GM13977 (cell line): Measurements from ENCODE around the gene ANK2.

Source experiments
- DNase-seq: peaks from one replicate; pipeline ENCODE4 v3.0.0; 2012; ENCODE audit warnings: low spot score
- CTCF ChIP-seq: IDR thresholded peaks from 2 replicates; pipeline ENCODE4 v1.5.1; 2012; ENCODE audit warnings: mild to moderate bottlenecking, control low read depth; ENCODE audit not compliant: insufficient read depth; ENCODE audit errors: extremely low read depth, missing control alignments
- in situ Hi-C: fragments of 300-500 bp; cut with MboI; formaldehyde crosslinking; loops from one replicate; pipeline ENCODE4 v1.12.0; 2022; ENCODE audit warnings: low sequenced_read_pairs, low pct_unique_long_range_greater_than_20kb, mixed read lengths, inconsistent platforms; ENCODE audit not compliant: unreplicated experiment

ANK2 gene

DNA sequence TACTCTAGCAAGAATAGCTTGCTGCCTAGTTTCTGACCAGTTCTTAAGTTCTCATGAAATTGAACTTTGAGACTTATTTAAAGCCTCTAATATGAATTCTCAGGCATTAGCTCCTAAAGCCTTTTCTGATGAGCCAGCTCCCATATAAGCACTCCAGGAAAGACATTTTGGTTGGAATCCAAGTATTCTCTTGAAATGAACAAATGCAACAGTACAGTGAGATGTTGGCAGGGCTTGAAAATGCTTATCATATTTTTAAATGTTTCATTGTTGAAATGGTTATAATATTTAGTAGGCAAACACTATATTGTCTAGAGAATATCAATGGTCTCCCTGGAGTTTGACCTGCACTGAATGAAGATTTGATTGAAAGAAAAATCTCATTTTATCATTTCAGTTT, 240.3 kb downstream of the ANK2 start:
- TF ChIP-seq CTCF = no peak
- DNase-seq = no peak
- in situ Hi-C loops = no loop called here

DNA sequence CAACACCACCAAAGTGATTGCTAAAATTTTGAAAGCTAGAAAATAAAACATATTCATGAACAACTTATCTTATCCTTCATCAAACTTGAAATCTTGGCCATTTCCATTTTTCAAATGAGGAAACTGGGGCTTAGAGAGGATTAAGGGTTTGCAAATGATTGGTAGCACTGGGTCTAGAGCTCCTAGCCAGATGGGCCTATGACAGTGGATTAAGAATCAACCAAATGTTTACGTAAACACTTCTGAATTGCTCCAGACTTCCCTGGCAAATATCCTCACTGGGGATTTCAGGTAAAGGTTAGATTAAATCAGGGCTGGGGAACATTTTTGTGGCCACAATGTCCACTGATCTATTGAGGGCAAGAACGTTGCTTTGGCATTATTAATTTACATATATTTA, 241.2 kb downstream of the ANK2 start:
- no peak for DNase-seq
- no peak for TF ChIP-seq CTCF
- in situ Hi-C loops = no loop called here

- no peak for TF ChIP-seq CTCF
- in situ Hi-C loops = no loop called here
- DNase-seq = no peak
These were observed 243.1 kb downstream of the ANK2 start for GRCh38 chr4:113292371-113293042.

DNA sequence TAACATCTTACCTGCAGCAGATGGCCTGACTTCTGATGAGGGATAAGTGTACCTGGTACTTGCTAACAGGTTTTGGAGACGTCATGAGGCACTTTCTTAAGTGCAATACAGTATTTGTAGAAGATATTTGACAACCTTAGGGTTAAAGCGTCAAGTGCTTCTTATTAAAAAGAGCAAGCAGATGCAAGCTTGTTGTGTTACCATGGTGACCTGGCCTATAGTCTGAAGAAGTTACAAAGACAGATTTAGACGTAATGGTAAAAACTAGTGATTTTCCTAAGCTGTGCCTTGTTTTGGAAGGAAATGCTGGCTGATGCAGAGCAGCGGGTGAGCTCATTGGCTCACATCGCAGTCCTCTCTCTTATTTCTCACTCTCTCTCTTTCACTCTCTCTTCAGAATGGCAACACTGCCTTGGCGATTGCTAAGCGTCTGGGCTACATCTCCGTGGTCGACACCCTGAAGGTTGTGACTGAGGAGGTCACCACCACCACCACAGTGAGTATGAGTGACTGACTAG, 243.6 kb downstream of the ANK2 start:
- in situ Hi-C loops = no loop called here
- no peak for DNase-seq
- TF ChIP-seq CTCF = no peak

DNA sequence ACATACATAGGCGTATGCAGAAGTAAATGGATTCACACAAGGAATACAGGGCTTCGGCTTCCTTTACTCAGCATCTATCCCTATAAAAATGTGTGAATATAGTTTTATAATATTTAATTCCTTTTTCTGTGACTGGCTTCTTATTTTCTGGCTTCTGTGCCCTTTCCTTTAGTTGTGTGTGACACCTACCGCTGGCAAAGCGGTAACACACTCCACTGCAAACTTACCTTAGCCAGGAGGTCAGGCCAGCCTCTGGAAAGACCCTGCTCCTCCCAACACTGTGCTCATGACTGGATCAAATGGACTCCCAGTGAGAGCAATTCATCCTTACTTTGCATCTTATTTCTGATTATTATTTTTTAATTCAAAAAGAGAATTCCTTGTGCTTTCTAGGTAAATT, 244.2 kb downstream of the ANK2 start:
- TF ChIP-seq CTCF = no peak

DNA sequence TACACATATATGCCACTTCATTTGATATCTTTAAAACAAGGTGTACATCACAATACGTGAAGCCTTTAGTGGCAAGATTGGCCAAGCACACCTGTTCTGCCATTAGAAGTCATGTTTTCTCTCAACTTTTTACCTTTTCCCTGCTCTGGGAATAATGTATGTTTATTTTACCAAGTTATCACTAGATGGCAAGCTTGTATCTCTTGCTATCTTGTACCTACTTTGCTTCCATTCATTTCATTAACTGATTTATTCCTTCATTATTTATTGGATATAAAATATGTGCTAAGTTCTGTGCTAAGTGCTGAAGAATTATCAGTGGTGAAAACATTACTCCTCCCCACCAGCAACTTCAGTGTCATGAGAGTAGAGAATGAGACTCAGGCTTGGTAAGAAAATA, 245.5 kb downstream of the ANK2 start:
- TF ChIP-seq CTCF = peak; percentile 19

More for the DNA sequence above, 244.2 kb downstream of the ANK2 start:
- in situ Hi-C loops = no loop called here
- DNase-seq = no peak

More for the DNA sequence above, 245.5 kb downstream of the ANK2 start:
- in situ Hi-C loops = no loop called here
- DNase-seq = no peak
